Esophagus squamous epithelium (tissue), 4 donors: ENCODE results near the gene PANK4.

Experiments used
- CTCF ChIP-seq, 6 experiments: fragments of 450-650 bp in 4 of 6; fragments of 200-600 bp in 2 of 6; sonication (generic) in 2 of 6; IDR thresholded peaks; one replicate each; pipeline ENCODE4 v1.5.1; 2016 to 2019; ENCODE audit warnings: antibody characterized with exemption in 6 of 6, mild to moderate bottlenecking in 4 of 6, moderate library complexity in 4 of 6
- POLR2A ChIP-seq, 4 donors: fragments of 450-650 bp; IDR thresholded peaks; one replicate each; pipeline ENCODE4 v1.6.1; 2017; ENCODE audit warnings: antibody characterized with exemption in 4 of 4, mild to moderate bottlenecking in 4 of 4, moderate library complexity in 3 of 4

DNA sequence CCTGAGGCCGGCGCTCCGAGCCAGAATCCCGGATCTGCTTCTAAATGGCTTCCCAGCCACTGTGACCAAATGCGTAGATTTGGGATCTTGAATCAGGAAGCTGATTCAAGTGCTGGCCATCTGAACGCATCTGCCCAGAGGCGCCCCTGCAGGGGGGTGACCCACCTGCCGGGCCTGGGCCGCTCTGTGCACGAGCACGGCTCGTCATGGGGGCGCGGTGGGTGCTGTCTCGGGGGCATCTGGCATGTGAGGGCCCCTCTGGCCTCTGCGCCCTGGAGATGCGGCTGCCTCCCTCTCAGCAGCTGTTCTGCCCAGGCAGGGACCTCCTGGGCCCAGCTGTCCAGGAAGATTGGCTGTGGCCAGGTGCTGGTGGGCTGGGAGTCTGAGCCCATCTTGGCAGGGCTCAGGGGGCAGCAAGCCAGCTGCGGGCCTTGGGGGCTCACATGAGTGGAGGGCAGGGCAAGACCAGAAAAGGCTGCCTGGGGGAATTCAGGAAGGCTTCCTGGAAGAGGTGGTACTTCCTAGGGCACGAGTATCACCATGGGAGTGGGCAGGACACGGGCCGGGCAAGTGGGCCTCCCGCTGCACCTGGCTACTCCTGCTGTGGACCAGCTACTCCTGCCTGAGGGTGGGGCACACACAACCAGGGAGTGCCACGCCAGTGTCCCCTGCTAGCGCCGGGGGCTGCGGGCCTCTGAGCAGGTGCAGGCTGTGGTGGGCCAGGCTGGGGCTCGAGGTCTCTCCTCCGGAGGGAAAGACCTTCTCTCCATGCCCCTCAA lies 25.2 kb downstream of the PANK4 start:
- TF ChIP-seq CTCF (IDR thresholded peaks at IDR 0.05) (no peak), POLR2A (IDR thresholded peaks at IDR 0.05) (no peak)
